Liver (tissue), 9 donors: ENCODE measurements around the gene MID2. TPM values are rescaled to one million over a fixed set of nuclear protein-coding genes. Genes with fewer than 3 reads are reported as not detected.

ENCODE experiments used
- DNase-seq: peaks from one replicate; pipeline ENCODE4 v3.0.0-alpha.2; 2017; ENCODE audit warnings: low spot score
- H3K27ac ChIP-seq, 2 donors: one replicate each; pipeline ENCODE4 v1.7.0; 2013; ENCODE audit warnings: inconsistent platforms in 2 of 2, low read length in 2 of 2, control low read depth in 1 of 2, low read depth in 1 of 2, mild to moderate bottlenecking in 1 of 2
- H3K27me3 ChIP-seq, 4 donors: one replicate each; pipeline versions ENCODE4 v1.6.1 to v1.7.0; 2013; ENCODE audit warnings: low read length in 3 of 4, inconsistent platforms in 1 of 4, mild to moderate bottlenecking in 1 of 4, moderate library complexity in 1 of 4; ENCODE audit not compliant: control insufficient read depth in 4 of 4, insufficient read depth in 4 of 4
- H3K36me3 ChIP-seq, 4 donors: one replicate each; pipeline versions ENCODE4 v1.6.1 to v1.7.0; 2013; ENCODE audit warnings: low read length in 3 of 4, mild to moderate bottlenecking in 3 of 4, low read depth in 1 of 4, moderate library complexity in 1 of 4; ENCODE audit not compliant: control insufficient read depth in 4 of 4, insufficient read depth in 3 of 4
- H3K4me1 ChIP-seq, 4 donors: one replicate each; pipeline versions ENCODE4 v1.6.1 to v1.7.0; 2013; ENCODE audit warnings: low read length in 3 of 4, mild to moderate bottlenecking in 3 of 4, moderate library complexity in 1 of 4; ENCODE audit not compliant: control insufficient read depth in 4 of 4, insufficient read depth in 4 of 4
- H3K4me3 ChIP-seq, 3 donors: one replicate each; pipeline versions ENCODE4 v1.6.1 to v1.7.0; 2013; ENCODE audit warnings: low read length in 3 of 3, control low read depth in 1 of 3, low read depth in 1 of 3, mild to moderate bottlenecking in 1 of 3
- H3K9ac ChIP-seq, 2 donors: one replicate each; pipeline ENCODE4 v1.7.0; 2013; ENCODE audit warnings: low read length in 2 of 2, mild to moderate bottlenecking in 2 of 2, moderate library complexity in 2 of 2, control low read depth in 1 of 2, low read depth in 1 of 2
- H3K9me3 ChIP-seq, 4 donors: one replicate each; pipeline versions ENCODE4 v1.6.1 to v1.7.0; 2013; ENCODE audit warnings: low read length in 3 of 4; ENCODE audit not compliant: control insufficient read depth in 4 of 4
- EGR1 ChIP-seq, 2 donors: IDR thresholded peaks; 2 replicates each; pipeline ENCODE4 v1.6.1; 2016 to 2018; ENCODE audit warnings: antibody characterized with exemption in 2 of 2, low read depth in 2 of 2
- FOXA1 ChIP-seq: IDR thresholded peaks from 2 replicates; pipeline ENCODE4 v1.6.1; 2016; ENCODE audit warnings: antibody characterized with exemption
- FOXA2 ChIP-seq: IDR thresholded peaks from 2 replicates; pipeline ENCODE4 v1.6.1; 2016; ENCODE audit warnings: antibody characterized with exemption
- HNF4G ChIP-seq: IDR thresholded peaks from 2 replicates; pipeline ENCODE4 v1.6.1; 2016; ENCODE audit warnings: antibody characterized with exemption
- NR2F2 ChIP-seq: IDR thresholded peaks from 2 replicates; pipeline ENCODE4 v1.6.1; 2016; ENCODE audit warnings: antibody characterized with exemption
- TAF1 ChIP-seq: conservative IDR thresholded peaks from 2 replicates; pipeline ENCODE4 v1.6.1; 2016; ENCODE audit warnings: antibody characterized with exemption, mild to moderate bottlenecking
- WGBS: extraction: QIAGEN DNeasy Blood & Tissue Kit; methylation state at CpG from one replicate; pipeline ENCODE4 v1.1.7; 2013; 5-methylcytosine and 5-hydroxymethylcytosine counted together
- polyA plus RNA-seq, 2 donors: library from polyadenylated mRNA; stranded (reverse) in 1 of 2; unstranded in 1 of 2; fragments of 200-250 nt in 1 of 2; fragments of >200 nt in 1 of 2; fragmentation: Nextera tagmentation in 1 of 2; extraction: Ambion mirVana in 1 of 2; gene quantifications; one replicate each; pipeline versions ENCODE4 v1.2.1 to v1.2.3, GENCODE V29; 2013 to 2015
- total RNA-seq, 2 donors: library from RNA; depleted of rRNA; stranded (reverse); fragments of >200 nt; gene quantifications; one replicate each; pipeline ENCODE4 v1.2.3, GENCODE V29; 2014
- TF ChIP-seq, protein P1 (sequence below): IDR thresholded peaks from 2 replicates; pipeline ENCODE4 v1.6.1; 2016; ENCODE audit warnings: antibody characterized with exemption, mild to moderate bottlenecking
- TF ChIP-seq, protein P2 (sequence below): IDR thresholded peaks from 2 replicates; pipeline ENCODE4 v1.6.1; 2016; ENCODE audit warnings: antibody characterized with exemption
- TF ChIP-seq, protein P3 (sequence below): IDR thresholded peaks from 2 replicates; pipeline ENCODE4 v1.6.1; 2016; ENCODE audit warnings: antibody characterized with exemption
- TF ChIP-seq, protein P4 (sequence below): fragments of 150-350 bp; IDR thresholded peaks from 2 replicates; pipeline ENCODE4 v1.5.1; 2017; ENCODE audit warnings: improper control_type of control experiment, low read depth, low read length; ENCODE audit not compliant: missing input control
- donor health status: healthy.
- donor health status: healthy.
- donor health status: healthy.
- donor health status: healthy.
- donor health status: healthy.

The MID2 gene
- total and polyA plus RNA-seq, 4 donors: 2.2 to 12.2 (median 3.7) TPM

DNA sequence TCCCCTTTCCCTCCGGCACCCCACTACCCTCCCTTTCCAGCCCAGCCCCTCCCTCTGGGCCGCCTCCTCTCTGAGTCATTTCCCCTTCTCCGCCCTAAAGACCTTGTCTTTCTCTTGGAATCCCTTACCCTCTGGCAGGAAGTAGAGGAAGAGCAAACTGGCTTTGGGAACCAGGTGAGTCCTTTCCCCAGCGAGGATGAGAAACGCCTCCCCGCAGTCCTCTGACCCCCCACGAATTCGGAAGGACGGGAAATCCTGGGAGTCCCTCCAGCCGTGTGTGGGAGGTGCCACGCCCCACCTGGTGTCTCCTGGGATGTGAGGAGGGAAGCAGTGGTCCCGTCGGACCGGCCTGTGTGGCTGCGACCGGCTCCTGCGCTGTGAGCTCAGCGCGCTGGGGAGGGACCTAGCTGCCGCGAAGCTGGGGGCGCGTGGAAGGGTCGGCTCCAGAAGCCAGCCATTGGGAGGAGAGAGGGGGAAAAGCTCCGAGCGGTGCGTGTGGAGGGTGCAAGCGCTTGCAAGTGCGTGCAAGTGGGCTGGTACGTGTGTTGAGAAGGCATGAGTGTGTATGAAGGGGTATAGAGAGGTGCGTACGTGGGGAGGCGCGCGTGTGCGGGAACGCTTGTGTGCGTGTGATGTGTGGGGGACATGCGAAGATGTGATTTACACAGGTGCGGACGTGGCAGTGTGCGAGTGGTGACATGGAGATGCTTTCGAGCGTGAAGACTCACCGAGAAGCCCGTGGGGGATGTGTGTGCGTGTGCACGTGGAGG, 110.2 kb downstream of the MID2 start:
- Histone ChIP-seq H3K36me3 (no peaks in the 10 kb centered on the region), H3K4me1 (no peaks in the 10 kb centered on the region), H3K9me3 (peaks cover 0 to 2% (median 0%) of the 10 kb centered on the region in 4 donors), H3K4me3 (no peak overlapping the region), H3K9ac (no peak overlapping the region), H3K27me3 (peaks cover 0 to 2% (median under 1%) of the 10 kb centered on the region in 4 donors), H3K27ac (no peak overlapping the region)
- no peak for DNase-seq
- TF ChIP-seq, protein P1, sequence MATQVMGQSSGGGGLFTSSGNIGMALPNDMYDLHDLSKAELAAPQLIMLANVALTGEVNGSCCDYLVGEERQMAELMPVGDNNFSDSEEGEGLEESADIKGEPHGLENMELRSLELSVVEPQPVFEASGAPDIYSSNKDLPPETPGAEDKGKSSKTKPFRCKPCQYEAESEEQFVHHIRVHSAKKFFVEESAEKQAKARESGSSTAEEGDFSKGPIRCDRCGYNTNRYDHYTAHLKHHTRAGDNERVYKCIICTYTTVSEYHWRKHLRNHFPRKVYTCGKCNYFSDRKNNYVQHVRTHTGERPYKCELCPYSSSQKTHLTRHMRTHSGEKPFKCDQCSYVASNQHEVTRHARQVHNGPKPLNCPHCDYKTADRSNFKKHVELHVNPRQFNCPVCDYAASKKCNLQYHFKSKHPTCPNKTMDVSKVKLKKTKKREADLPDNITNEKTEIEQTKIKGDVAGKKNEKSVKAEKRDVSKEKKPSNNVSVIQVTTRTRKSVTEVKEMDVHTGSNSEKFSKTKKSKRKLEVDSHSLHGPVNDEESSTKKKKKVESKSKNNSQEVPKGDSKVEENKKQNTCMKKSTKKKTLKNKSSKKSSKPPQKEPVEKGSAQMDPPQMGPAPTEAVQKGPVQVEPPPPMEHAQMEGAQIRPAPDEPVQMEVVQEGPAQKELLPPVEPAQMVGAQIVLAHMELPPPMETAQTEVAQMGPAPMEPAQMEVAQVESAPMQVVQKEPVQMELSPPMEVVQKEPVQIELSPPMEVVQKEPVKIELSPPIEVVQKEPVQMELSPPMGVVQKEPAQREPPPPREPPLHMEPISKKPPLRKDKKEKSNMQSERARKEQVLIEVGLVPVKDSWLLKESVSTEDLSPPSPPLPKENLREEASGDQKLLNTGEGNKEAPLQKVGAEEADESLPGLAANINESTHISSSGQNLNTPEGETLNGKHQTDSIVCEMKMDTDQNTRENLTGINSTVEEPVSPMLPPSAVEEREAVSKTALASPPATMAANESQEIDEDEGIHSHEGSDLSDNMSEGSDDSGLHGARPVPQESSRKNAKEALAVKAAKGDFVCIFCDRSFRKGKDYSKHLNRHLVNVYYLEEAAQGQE: no peak
- no peak for TF ChIP-seq HNF4G
- TF ChIP-seq, protein P2, sequence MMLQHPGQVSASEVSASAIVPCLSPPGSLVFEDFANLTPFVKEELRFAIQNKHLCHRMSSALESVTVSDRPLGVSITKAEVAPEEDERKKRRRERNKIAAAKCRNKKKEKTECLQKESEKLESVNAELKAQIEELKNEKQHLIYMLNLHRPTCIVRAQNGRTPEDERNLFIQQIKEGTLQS: no peak
- TF ChIP-seq, protein P3, sequence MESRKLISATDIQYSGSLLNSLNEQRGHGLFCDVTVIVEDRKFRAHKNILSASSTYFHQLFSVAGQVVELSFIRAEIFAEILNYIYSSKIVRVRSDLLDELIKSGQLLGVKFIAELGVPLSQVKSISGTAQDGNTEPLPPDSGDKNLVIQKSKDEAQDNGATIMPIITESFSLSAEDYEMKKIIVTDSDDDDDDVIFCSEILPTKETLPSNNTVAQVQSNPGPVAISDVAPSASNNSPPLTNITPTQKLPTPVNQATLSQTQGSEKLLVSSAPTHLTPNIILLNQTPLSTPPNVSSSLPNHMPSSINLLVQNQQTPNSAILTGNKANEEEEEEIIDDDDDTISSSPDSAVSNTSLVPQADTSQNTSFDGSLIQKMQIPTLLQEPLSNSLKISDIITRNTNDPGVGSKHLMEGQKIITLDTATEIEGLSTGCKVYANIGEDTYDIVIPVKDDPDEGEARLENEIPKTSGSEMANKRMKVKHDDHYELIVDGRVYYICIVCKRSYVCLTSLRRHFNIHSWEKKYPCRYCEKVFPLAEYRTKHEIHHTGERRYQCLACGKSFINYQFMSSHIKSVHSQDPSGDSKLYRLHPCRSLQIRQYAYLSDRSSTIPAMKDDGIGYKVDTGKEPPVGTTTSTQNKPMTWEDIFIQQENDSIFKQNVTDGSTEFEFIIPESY: no peak
- WGBS: 17% methylated on average over 48 of the region's 48 CpGs

DNA sequence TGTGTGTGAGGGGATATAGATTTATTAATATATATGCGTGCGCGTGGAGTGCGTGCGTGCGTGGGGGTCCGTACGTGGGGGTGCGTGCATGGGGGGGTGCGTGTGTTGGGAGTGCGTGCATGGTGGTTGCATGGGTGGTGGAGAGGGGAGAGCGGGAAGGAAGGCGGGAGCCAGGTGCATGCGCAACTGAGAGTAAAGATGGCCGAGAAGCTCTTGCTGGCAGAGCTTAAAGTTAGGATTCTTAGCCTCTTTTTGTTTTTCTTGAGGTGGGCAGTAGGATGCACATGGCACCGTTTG, 110.7 kb downstream of the MID2 start:
- no peak for DNase-seq
- Histone ChIP-seq H3K9ac (no peak overlapping the region), H3K27me3 (peaks cover 0 to 2% (median under 1%) of the 10 kb centered on the region in 4 donors), H3K27ac (no peak overlapping the region), H3K4me3 (no peak overlapping the region), H3K9me3 (peaks cover 0 to 2% (median 0%) of the 10 kb centered on the region in 4 donors), H3K36me3 (no peaks in the 10 kb centered on the region), H3K4me1 (no peaks in the 10 kb centered on the region)
- TF ChIP-seq NR2F2: no peak
- no peak for TF ChIP-seq FOXA2
- no peak for TF ChIP-seq EGR1 (IDR thresholded peaks at IDR 0.05; ENCODE audit: low read depth in 2 of 2)
- TF ChIP-seq, protein P1: no peak
- TF ChIP-seq, protein P4, sequence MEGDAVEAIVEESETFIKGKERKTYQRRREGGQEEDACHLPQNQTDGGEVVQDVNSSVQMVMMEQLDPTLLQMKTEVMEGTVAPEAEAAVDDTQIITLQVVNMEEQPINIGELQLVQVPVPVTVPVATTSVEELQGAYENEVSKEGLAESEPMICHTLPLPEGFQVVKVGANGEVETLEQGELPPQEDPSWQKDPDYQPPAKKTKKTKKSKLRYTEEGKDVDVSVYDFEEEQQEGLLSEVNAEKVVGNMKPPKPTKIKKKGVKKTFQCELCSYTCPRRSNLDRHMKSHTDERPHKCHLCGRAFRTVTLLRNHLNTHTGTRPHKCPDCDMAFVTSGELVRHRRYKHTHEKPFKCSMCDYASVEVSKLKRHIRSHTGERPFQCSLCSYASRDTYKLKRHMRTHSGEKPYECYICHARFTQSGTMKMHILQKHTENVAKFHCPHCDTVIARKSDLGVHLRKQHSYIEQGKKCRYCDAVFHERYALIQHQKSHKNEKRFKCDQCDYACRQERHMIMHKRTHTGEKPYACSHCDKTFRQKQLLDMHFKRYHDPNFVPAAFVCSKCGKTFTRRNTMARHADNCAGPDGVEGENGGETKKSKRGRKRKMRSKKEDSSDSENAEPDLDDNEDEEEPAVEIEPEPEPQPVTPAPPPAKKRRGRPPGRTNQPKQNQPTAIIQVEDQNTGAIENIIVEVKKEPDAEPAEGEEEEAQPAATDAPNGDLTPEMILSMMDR: no peak
- TF ChIP-seq TAF1: no peak
- TF ChIP-seq FOXA1: no peak
- WGBS: 41% methylated on average over 16 of the region's 16 CpGs
